Fibroblast of skin of left quadriceps (primary cell): ENCODE results near the gene PTPRN.

Source experiments
- DNase-seq, 2 experiments: peaks; one replicate each; pipeline ENCODE4 v3.0.0-alpha.2; 2013; ENCODE audit warnings: low read depth in 2 of 2

The PTPRN gene

GRCh38 chr2:219308142-219309101 is 779 bp downstream of the PTPRN start:
- DNase-seq: peak; percentile 46 to 51

- DNase-seq: no peak
These were observed 3.2 kb downstream of the PTPRN start for GRCh38 chr2:219306047-219306446.

- DNase-seq: no peak
These were observed 5.0 kb downstream of the PTPRN start for GRCh38 chr2:219304223-219304622.

GRCh38 chr2:219302412-219302968 is 6.7 kb downstream of the PTPRN start:
- DNase-seq: no peak

- no peak for DNase-seq
These were observed 9.2 kb downstream of the PTPRN start for GRCh38 chr2:219300022-219300421.

- DNase-seq: no peak
These were observed 9.8 kb downstream of the PTPRN start for GRCh38 chr2:219299372-219299760.

GRCh38 chr2:219298759-219299371 is 10.3 kb downstream of the PTPRN start:
- peak in 1 of 2 experiments; percentile 42 for DNase-seq

GRCh38 chr2:219297766-219298456 is 11.3 kb downstream of the PTPRN start:
- no peak for DNase-seq

- no peak for DNase-seq
These were observed 12.4 kb downstream of the PTPRN start for GRCh38 chr2:219296631-219297391.

- DNase-seq: no peak
These were observed 13.1 kb downstream of the PTPRN start for GRCh38 chr2:219296142-219296541.

GRCh38 chr2:219294356-219295351 is 14.5 kb downstream of the PTPRN start:
- peak; percentile 49 for DNase-seq

GRCh38 chr2:219293736-219294231 is 15.4 kb downstream of the PTPRN start:
- no peak for DNase-seq

- DNase-seq: no peak
These were observed 16.6 kb downstream of the PTPRN start for GRCh38 chr2:219292616-219293015.

GRCh38 chr2:219291910-219292490 is 17.2 kb downstream of the PTPRN start:
- no peak for DNase-seq

GRCh38 chr2:219291394-219291793 is 17.8 kb downstream of the PTPRN start:
- no peak for DNase-seq

- DNase-seq: no peak
These were observed 18.6 kb downstream of the PTPRN start for GRCh38 chr2:219290381-219291171.

- DNase-seq: peak; percentile 80 to 82
These were observed 19.5 kb downstream of the PTPRN start for GRCh38 chr2:219289537-219290361.

- DNase-seq: no peak
These were observed 20.0 kb downstream of the PTPRN start for GRCh38 chr2:219289195-219289536.
